Renal cortex interstitium (tissue), 3 donors: ENCODE data around the gene GTPBP2. TPM values are rescaled to one million over a fixed set of nuclear protein-coding genes. Genes with fewer than 3 reads are reported as not detected.

Source experiments
- polyA plus RNA-seq, 3 donors: library from polyadenylated mRNA; unstranded; fragments of 120-200 nt; gene quantifications; one replicate each; pipeline ENCODE4 v1.2.1, GENCODE V29; 2013; ENCODE audit not compliant: insufficient read length in 3 of 3

Gene GTPBP2
- polyA plus RNA-seq, 3 donors: 50.0 to 62.0 (median 51.9) TPM

Other genes starting within 250 kb of the GTPBP2 start
- 10 to 100 TPM; 16.9 to 27.6 (median 21.2) TPM for gene ABCC10, start 201.7 kb downstream of the GTPBP2 start, polyA plus RNA-seq
- gene DLK2, start 173.7 kb downstream of the GTPBP2 start, polyA plus RNA-seq: 1 to 10 TPM in 2 of 3 donors, under 1 TPM in 1; 0.73 to 1.3 (median 1.0) TPM
- 10 to 100 TPM; 36.0 to 46.3 (median 39.8) TPM for gene TJAP1, start 151.7 kb downstream of the GTPBP2 start, polyA plus RNA-seq
- gene LRRC73, start 118.9 kb downstream of the GTPBP2 start, polyA plus RNA-seq: 1 to 10 TPM in 2 of 3 donors, under 1 TPM in 1; 0.82 to 1.6 (median 1.2) TPM
- gene YIPF3, start 112.3 kb downstream of the GTPBP2 start, polyA plus RNA-seq: 100 to 1,000 TPM; 136 to 163 (median 146) TPM
- gene POLR1C, start 112.2 kb downstream of the GTPBP2 start, polyA plus RNA-seq: 10 to 100 TPM; 36.9 to 43.6 (median 40.6) TPM
- 10 to 100 TPM; 47.9 to 55.7 (median 50.7) TPM for gene XPO5, start 53.2 kb downstream of the GTPBP2 start, polyA plus RNA-seq
- gene POLH, start 53.1 kb downstream of the GTPBP2 start, polyA plus RNA-seq: 10 to 100 TPM; 20.8 to 25.5 (median 25.3) TPM
- 10 to 100 TPM; 25.4 to 27.9 (median 25.5) TPM for gene MAD2L1BP, start 6.6 kb upstream of the GTPBP2 start, polyA plus RNA-seq
- gene RSPH9, start 15.8 kb upstream of the GTPBP2 start, polyA plus RNA-seq: 1 to 10 TPM; 1.1 to 1.7 (median 1.7) TPM
- 10 to 100 TPM; 43.4 to 49.2 (median 48.0) TPM for gene MRPS18A, start 58.5 kb upstream of the GTPBP2 start, polyA plus RNA-seq
- gene VEGFA, start 140.9 kb upstream of the GTPBP2 start, polyA plus RNA-seq: 100 to 1,000 TPM; 293 to 424 (median 310) TPM